Transverse colon (tissue), 4 donors: ENCODE data around the gene SNX13.

ENCODE experiments used
- POLR2AphosphoS5 ChIP-seq, 3 donors: sonication (generic); formaldehyde crosslinking; IDR thresholded peaks; one replicate each; pipeline ENCODE4 v1.6.1; 2016; ENCODE audit warnings: antibody characterized with exemption in 3 of 3
- TF ChIP-seq, protein P1 (sequence below), 5 experiments: fragments of 200-600 bp in 3 of 5; fragments of 450-650 bp in 2 of 5; sonication (generic) in 3 of 5; IDR thresholded peaks; 1 replicate in 2 of 5; 2 replicates in 3 of 5; pipeline ENCODE4 v1.5.1; 2016 to 2017; ENCODE audit warnings: antibody characterized with exemption in 5 of 5, inconsistent platforms in 3 of 5, mild to moderate bottlenecking in 2 of 5, moderate library complexity in 1 of 5

DNA sequence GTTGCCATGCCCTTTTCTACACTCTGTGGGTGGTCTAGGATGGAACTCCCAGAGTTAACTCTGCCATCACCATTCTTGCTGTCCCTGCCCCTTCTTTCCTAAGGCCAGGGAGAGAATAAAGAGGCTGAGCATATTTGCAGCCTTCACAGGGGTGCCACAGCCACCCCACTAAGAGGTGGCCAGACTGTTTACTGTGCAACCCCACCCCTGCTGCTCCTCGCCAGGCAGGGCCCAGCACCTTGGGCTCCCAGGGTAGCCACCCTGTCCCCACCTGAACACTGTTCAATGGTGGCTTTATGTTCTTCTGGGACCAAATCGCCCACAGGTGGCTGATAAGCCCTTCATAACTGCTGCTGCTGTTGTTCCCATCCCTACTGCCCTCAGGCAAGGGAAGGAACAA lies 198.9 kb downstream of the SNX13 start:
- TF ChIP-seq, protein P1, sequence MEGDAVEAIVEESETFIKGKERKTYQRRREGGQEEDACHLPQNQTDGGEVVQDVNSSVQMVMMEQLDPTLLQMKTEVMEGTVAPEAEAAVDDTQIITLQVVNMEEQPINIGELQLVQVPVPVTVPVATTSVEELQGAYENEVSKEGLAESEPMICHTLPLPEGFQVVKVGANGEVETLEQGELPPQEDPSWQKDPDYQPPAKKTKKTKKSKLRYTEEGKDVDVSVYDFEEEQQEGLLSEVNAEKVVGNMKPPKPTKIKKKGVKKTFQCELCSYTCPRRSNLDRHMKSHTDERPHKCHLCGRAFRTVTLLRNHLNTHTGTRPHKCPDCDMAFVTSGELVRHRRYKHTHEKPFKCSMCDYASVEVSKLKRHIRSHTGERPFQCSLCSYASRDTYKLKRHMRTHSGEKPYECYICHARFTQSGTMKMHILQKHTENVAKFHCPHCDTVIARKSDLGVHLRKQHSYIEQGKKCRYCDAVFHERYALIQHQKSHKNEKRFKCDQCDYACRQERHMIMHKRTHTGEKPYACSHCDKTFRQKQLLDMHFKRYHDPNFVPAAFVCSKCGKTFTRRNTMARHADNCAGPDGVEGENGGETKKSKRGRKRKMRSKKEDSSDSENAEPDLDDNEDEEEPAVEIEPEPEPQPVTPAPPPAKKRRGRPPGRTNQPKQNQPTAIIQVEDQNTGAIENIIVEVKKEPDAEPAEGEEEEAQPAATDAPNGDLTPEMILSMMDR (IDR thresholded peaks at IDR 0.05): no peak
- TF ChIP-seq POLR2AphosphoS5 (IDR thresholded peaks at IDR 0.05): no peak
